Hematopoietic multipotent progenitor cell treated with erythropoietin and hydrocortisone succinate and interleukin-3 and kit ligand, for 8 days (in vitro differentiated cells): ENCODE measurements around the gene BLTP1.

Experiments
- DNase-seq: peaks from one replicate; pipeline ENCODE4 v3.0.0-alpha.2; 2015

Gene BLTP1

GRCh38 chr4:122178961-122179360 is 26.8 kb downstream of the BLTP1 start:
- DNase-seq: no peak

- no peak for DNase-seq
Measured at GRCh38 chr4:122195718-122196117, 43.6 kb downstream of the BLTP1 start.
